ENCODE data around the gene MYLK3.
"Not testable (repeated sequence)": the region's sequence is repeated elsewhere in the genome, so short reads cannot be mapped to it uniquely, and the experiment has no call there.

DNA sequence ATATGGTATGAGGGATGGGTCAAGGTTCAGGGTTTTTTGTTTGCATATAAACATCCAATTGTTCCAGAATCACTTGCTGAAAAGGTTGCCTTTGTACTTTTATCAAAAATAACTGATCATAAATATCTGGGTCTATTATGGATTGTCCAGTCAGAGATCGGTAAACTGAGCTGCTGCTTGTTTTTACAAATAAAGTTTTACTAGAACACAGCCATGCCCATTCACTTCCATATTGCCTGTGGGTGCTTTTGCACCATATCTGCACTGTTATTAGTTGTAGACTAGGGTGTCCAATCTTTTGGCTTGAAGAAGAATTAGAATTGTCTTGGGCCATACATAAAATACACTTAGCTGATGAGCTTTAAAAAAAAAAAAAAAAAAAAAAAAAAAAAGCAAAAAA, 70.2 kb downstream of the MYLK3 start:
- TF ChIP-seq, protein P1, sequence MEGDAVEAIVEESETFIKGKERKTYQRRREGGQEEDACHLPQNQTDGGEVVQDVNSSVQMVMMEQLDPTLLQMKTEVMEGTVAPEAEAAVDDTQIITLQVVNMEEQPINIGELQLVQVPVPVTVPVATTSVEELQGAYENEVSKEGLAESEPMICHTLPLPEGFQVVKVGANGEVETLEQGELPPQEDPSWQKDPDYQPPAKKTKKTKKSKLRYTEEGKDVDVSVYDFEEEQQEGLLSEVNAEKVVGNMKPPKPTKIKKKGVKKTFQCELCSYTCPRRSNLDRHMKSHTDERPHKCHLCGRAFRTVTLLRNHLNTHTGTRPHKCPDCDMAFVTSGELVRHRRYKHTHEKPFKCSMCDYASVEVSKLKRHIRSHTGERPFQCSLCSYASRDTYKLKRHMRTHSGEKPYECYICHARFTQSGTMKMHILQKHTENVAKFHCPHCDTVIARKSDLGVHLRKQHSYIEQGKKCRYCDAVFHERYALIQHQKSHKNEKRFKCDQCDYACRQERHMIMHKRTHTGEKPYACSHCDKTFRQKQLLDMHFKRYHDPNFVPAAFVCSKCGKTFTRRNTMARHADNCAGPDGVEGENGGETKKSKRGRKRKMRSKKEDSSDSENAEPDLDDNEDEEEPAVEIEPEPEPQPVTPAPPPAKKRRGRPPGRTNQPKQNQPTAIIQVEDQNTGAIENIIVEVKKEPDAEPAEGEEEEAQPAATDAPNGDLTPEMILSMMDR (IDR thresholded peaks at IDR 0.05): not testable (repeated sequence)
- not testable (repeated sequence) for TF ChIP-seq EP300 (IDR thresholded peaks at IDR 0.05); POLR2A (IDR thresholded peaks at IDR 0.05; ENCODE audit: low read depth); POLR2AphosphoS5 (IDR thresholded peaks at IDR 0.05)
